Endothelial cell (in vitro differentiated cells): Measurements from ENCODE around the gene UPB1. TPM values are rescaled to one million over a fixed set of nuclear protein-coding genes. Genes with fewer than 3 reads are reported as not detected.

Experiments used
- DNase-seq: peaks from one replicate; pipeline ENCODE4 v3.0.0; 2021; ENCODE audit warnings: low spot score
- H3K27ac Mint-ChIP-seq: one replicate; pipeline ENCODE4 v1.8.0; 2021; ENCODE audit warnings: mixed read lengths, inconsistent platforms; ENCODE audit not compliant: unreplicated experiment
- H3K27me3 Mint-ChIP-seq: one replicate; pipeline ENCODE4 v1.8.0; 2021; ENCODE audit warnings: mild to moderate bottlenecking, moderate library complexity, mixed read lengths, inconsistent platforms; ENCODE audit not compliant: unreplicated experiment
- H3K36me3 Mint-ChIP-seq: one replicate; pipeline ENCODE4 v1.8.0; 2021; ENCODE audit warnings: mild to moderate bottlenecking, low read depth, mixed read lengths, inconsistent platforms; ENCODE audit not compliant: unreplicated experiment
- H3K4me1 Mint-ChIP-seq: one replicate; pipeline ENCODE4 v1.8.0; 2021; ENCODE audit warnings: mild to moderate bottlenecking, mixed read lengths, inconsistent platforms; ENCODE audit not compliant: unreplicated experiment
- H3K4me3 Mint-ChIP-seq: one replicate; pipeline ENCODE4 v1.8.0; 2021; ENCODE audit warnings: mild to moderate bottlenecking, mixed read lengths, inconsistent platforms; ENCODE audit not compliant: unreplicated experiment
- H3K9me3 Mint-ChIP-seq: one replicate; pipeline ENCODE4 v1.8.0; 2021; ENCODE audit warnings: mixed read lengths, inconsistent platforms; ENCODE audit not compliant: unreplicated experiment
- total RNA-seq: library from RNA; stranded (reverse); fragmentation: NEBNext Ultra II Directional; extraction: Animal tissue kit (Norgen Biotek cat#: 25700); gene quantifications from one replicate; pipeline ENCODE4 v1.2.1, GENCODE V29; 2021; ENCODE audit not compliant: unreplicated experiment
- TF ChIP-seq, protein P1 (sequence below): fragments of 200-600 bp; sonication (generic); IDR thresholded peaks from one replicate; pipeline ENCODE4 v1.5.0; 2021; ENCODE audit warnings: antibody characterized with exemption; ENCODE audit not compliant: unreplicated experiment

UPB1 gene
- total RNA-seq, 1 donor from 2014 or later, result 0.13 TPM

DNA sequence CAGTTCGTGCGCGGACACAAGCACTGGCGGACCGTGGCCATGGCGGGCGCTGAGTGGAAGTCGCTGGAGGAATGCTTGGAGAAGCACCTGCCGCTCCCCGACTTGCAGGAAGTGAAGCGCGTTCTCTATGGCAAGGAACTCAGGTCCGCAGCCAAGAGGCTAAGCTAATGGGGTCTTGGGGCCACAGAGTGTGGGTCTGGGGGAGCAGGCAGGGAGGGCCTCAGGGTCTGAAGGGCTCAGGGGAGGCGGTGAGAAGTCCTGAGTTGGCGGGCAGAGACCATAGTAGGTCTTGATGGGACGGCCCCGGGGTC lies 188 bp downstream of the UPB1 start:
- peaks cover 10% of the 10 kb centered on the region for H3K27me3 Mint-ChIP-seq
- peaks cover 16% of the 10 kb centered on the region for H3K4me1 Mint-ChIP-seq
- TF ChIP-seq, protein P1, sequence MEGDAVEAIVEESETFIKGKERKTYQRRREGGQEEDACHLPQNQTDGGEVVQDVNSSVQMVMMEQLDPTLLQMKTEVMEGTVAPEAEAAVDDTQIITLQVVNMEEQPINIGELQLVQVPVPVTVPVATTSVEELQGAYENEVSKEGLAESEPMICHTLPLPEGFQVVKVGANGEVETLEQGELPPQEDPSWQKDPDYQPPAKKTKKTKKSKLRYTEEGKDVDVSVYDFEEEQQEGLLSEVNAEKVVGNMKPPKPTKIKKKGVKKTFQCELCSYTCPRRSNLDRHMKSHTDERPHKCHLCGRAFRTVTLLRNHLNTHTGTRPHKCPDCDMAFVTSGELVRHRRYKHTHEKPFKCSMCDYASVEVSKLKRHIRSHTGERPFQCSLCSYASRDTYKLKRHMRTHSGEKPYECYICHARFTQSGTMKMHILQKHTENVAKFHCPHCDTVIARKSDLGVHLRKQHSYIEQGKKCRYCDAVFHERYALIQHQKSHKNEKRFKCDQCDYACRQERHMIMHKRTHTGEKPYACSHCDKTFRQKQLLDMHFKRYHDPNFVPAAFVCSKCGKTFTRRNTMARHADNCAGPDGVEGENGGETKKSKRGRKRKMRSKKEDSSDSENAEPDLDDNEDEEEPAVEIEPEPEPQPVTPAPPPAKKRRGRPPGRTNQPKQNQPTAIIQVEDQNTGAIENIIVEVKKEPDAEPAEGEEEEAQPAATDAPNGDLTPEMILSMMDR, result no peak
- no peak overlapping the region for H3K4me3 Mint-ChIP-seq
- H3K36me3 Mint-ChIP-seq, result peaks cover 10% of the 10 kb centered on the region
- no peak overlapping the region for H3K27ac Mint-ChIP-seq
- DNase-seq, result no peak
- no peaks in the 10 kb centered on the region for H3K9me3 Mint-ChIP-seq

GRCh38 chr22:24496234-24496633 lies 1.1 kb downstream of the UPB1 start:
- no peak overlapping the region for H3K4me3 Mint-ChIP-seq
- TF ChIP-seq, protein P1, result no peak
- H3K9me3 Mint-ChIP-seq, result no peaks in the 10 kb centered on the region
- H3K4me1 Mint-ChIP-seq, result peaks cover 24% of the 10 kb centered on the region
- H3K27me3 Mint-ChIP-seq, result peaks cover 10% of the 10 kb centered on the region
- no peak for DNase-seq
- no peak overlapping the region for H3K27ac Mint-ChIP-seq
- H3K36me3 Mint-ChIP-seq, result peaks cover 10% of the 10 kb centered on the region

DNA sequence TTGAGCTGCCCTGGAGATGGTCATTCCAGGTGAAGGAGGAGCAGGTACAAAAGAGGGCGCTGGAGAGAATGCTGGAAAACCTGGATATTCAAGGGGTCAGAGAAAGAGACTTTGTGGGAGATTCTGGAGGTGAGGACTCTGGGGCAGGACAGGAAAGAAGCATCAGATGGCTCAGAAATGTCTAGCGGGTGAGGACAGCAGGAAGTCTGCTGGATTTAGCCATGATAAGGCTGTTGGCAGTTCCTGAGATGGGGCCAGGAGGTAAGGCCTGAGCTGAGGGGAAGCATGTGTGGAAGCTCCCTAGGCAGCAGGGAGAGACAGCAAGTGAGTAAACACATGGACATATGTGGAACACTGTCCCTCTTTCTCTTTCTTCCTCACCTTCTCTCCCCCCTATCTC lies 1.5 kb downstream of the UPB1 start:
- H3K4me1 Mint-ChIP-seq, result peaks cover 27% of the 10 kb centered on the region
- peaks cover 10% of the 10 kb centered on the region for H3K27me3 Mint-ChIP-seq
- no peak overlapping the region for H3K4me3 Mint-ChIP-seq
- H3K36me3 Mint-ChIP-seq, result peaks cover 10% of the 10 kb centered on the region
- no peak for DNase-seq
- no peaks in the 10 kb centered on the region for H3K9me3 Mint-ChIP-seq
- TF ChIP-seq, protein P1, result no peak
- H3K27ac Mint-ChIP-seq, result no peak overlapping the region

DNA sequence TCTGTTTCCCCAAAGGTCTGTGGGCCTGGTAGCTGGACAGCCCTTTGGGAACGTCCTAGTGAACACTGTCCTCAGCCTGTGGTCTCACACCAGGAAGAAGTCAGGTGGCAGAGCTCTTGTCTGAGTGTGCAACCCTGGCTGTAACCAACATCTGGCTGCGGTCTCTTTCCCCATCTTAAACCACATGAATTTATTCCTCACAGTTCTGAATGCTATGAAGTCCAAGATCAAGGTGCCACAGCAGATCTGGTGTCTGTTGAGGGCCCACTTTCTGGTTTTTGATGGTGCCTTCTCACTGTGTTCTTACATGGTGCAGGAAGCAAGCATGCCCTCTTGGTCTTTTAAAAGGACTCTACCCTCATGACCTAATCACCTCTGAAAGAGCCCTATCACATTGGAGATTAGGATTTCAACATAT lies 2.7 kb downstream of the UPB1 start:
- TF ChIP-seq, protein P1, result no peak
- H3K27me3 Mint-ChIP-seq, result peaks cover 13% of the 10 kb centered on the region
- H3K4me3 Mint-ChIP-seq, result no peak overlapping the region
- H3K9me3 Mint-ChIP-seq, result no peaks in the 10 kb centered on the region
- no peak overlapping the region for H3K27ac Mint-ChIP-seq
- peaks cover 34% of the 10 kb centered on the region for H3K4me1 Mint-ChIP-seq
- H3K36me3 Mint-ChIP-seq, result peaks cover 10% of the 10 kb centered on the region
- no peak for DNase-seq

GRCh38 chr22:24498824-24499223 lies 3.7 kb downstream of the UPB1 start:
- H3K4me1 Mint-ChIP-seq, result peaks cover 43% of the 10 kb centered on the region
- H3K9me3 Mint-ChIP-seq, result no peaks in the 10 kb centered on the region
- H3K36me3 Mint-ChIP-seq, result peaks cover 10% of the 10 kb centered on the region
- H3K27me3 Mint-ChIP-seq, result peaks cover 14% of the 10 kb centered on the region
- DNase-seq, result no peak
- no peak overlapping the region for H3K27ac Mint-ChIP-seq
- TF ChIP-seq, protein P1, result no peak
- no peak overlapping the region for H3K4me3 Mint-ChIP-seq
